ENCODE data around the gene RTTN. TPM values are rescaled to one million over a fixed set of nuclear protein-coding genes. Genes with fewer than 3 reads are reported as not detected.

RTTN gene
- polyA plus RNA-seq, 3 donors: 0.22 to 2.7 (median 0.25) TPM

- Histone ChIP-seq H3K4me3 (replicated peaks in 1 of 3; ENCODE audit: low read depth in 2 of 3, low read length in 3 of 3) (no peak overlapping the region), H4K20me1 (ENCODE audit: insufficient read depth, low read length) (no peaks in the 10 kb centered on the region), H3K79me2 (ENCODE audit: insufficient read depth, low read length) (no peaks in the 10 kb centered on the region), H3K27me3 (ENCODE audit: control insufficient read depth in 2 of 2, insufficient read depth in 2 of 2, low read length in 2 of 2) (no peaks in the 10 kb centered on the region), H3K4me1 (ENCODE audit: control insufficient read depth in 1 of 2, insufficient read depth in 2 of 2, low read length in 2 of 2) (peaks cover 16 to 19% of the 10 kb centered on the region in 2 donors), H3K36me3 (replicated peaks in 1 of 2; ENCODE audit: control insufficient read depth in 1 of 2, insufficient read depth in 2 of 2, low read length in 2 of 2) (peaks cover 0 to 18% of the 10 kb centered on the region in 2 donors), H3K9ac (ENCODE audit: insufficient read depth, low read length, poor library complexity, severe bottlenecking) (no peak overlapping the region), H2AFZ (ENCODE audit: insufficient read depth, low read depth, low read length, poor library complexity, severe bottlenecking) (no peak overlapping the region), H3K4me2 (replicated peaks; ENCODE audit: extremely low read depth, low read length, poor library complexity, severe bottlenecking) (no peak overlapping the region), H3K9me3 (replicated peaks in 1 of 2; ENCODE audit: control insufficient read depth in 1 of 2, insufficient read depth in 1 of 2, low read length in 2 of 2) (no peaks in the 10 kb centered on the region), H3K27ac (ENCODE audit: low read depth in 1 of 2, low read length in 2 of 2) (no peak overlapping the region)
- no peak for DNase-seq
- Mint-ChIP-seq H3K36me3 (peaks cover 27 to 45% of the 10 kb centered on the region in 2 donors), H3K27ac (no peak overlapping the region), H3K4me3 (no peak overlapping the region), H3K9me3 (peaks cover 2 to 11% (median 6%) of the 10 kb centered on the region in 7 donors), H3K4me1 (peaks cover 17% of the 10 kb centered on the region), H3K27me3 (ENCODE audit: low read depth in 3 of 3) (peaks cover 0 to 2% (median 0%) of the 10 kb centered on the region in 3 donors)
- TF ChIP-seq CTCF (IDR thresholded peaks at IDR 0.05): no peak
- intact Hi-C loops (cut with micrococcal nuclease): no loop called here
- WGBS (ENCODE audit: insufficient coverage): 76% methylated on average over 2 of the region's 7 CpGs
Measured at GRCh38 chr18:70015127-70015526, 190.4 kb downstream of the RTTN start.

- H3K36me3 ChIP-seq (replicated peaks in 1 of 2; ENCODE audit: control insufficient read depth in 1 of 2, insufficient read depth in 2 of 2, low read length in 2 of 2): no peaks in the 10 kb centered on the region
- no peaks in the 10 kb centered on the region for H3K4me1 ChIP-seq (ENCODE audit: control insufficient read depth in 1 of 2, insufficient read depth in 2 of 2, low read length in 2 of 2)
- H3K9ac ChIP-seq (ENCODE audit: insufficient read depth, low read length, poor library complexity, severe bottlenecking): no peak overlapping the region
- DNase-seq: no peak
- 100% methylated on average over 2 of the region's 3 CpGs for WGBS (ENCODE audit: insufficient coverage)
- H3K4me3 ChIP-seq (replicated peaks in 1 of 3; ENCODE audit: low read depth in 2 of 3, low read length in 3 of 3): no peak overlapping the region
- Mint-ChIP-seq H3K36me3 (peaks cover 45 to 49% of the 10 kb centered on the region in 2 donors), H3K4me3 (no peak overlapping the region), H3K4me1 (no peaks in the 10 kb centered on the region), H3K27me3 (ENCODE audit: low read depth in 3 of 3) (no peaks in the 10 kb centered on the region), H3K27ac (peak overlapping the region in 1 of 7 donors; percentile 57), H3K9me3 (peaks cover 1 to 9% (median 2%) of the 10 kb centered on the region in 7 donors)
- intact Hi-C loops (cut with micrococcal nuclease): no loop called here
- no peak overlapping the region for H3K4me2 ChIP-seq (replicated peaks; ENCODE audit: extremely low read depth, low read length, poor library complexity, severe bottlenecking)
- H3K79me2 ChIP-seq (ENCODE audit: insufficient read depth, low read length): no peaks in the 10 kb centered on the region
- no peaks in the 10 kb centered on the region for H3K27me3 ChIP-seq (ENCODE audit: control insufficient read depth in 2 of 2, insufficient read depth in 2 of 2, low read length in 2 of 2)
- no peak for TF ChIP-seq CTCF (IDR thresholded peaks at IDR 0.05)
- H2AFZ ChIP-seq (ENCODE audit: insufficient read depth, low read depth, low read length, poor library complexity, severe bottlenecking): no peak overlapping the region
- no peaks in the 10 kb centered on the region for H3K9me3 ChIP-seq (replicated peaks in 1 of 2; ENCODE audit: control insufficient read depth in 1 of 2, insufficient read depth in 1 of 2, low read length in 2 of 2)
- no peaks in the 10 kb centered on the region for H4K20me1 ChIP-seq (ENCODE audit: insufficient read depth, low read length)
- H3K27ac ChIP-seq (ENCODE audit: low read depth in 1 of 2, low read length in 2 of 2): no peak overlapping the region
Measured at GRCh38 chr18:70005580-70005979, 199.9 kb downstream of the RTTN start.

All from CD14-positive monocyte (primary cell).